ENCODE measurements around the gene JMY.

Gene JMY

GRCh38 chr5:79297661-79298060 lies 61.7 kb downstream of the JMY start:
- DNase-seq = no peak

GRCh38 chr5:79301046-79301712 lies 65.2 kb downstream of the JMY start:
- DNase-seq = no peak

- no peak for DNase-seq
These were observed 66.5 kb downstream of the JMY start for GRCh38 chr5:79302454-79302853.

GRCh38 chr5:79305706-79306105 lies 69.8 kb downstream of the JMY start:
- DNase-seq = no peak

GRCh38 chr5:79318935-79319614 lies 83.1 kb downstream of the JMY start:
- no peak for DNase-seq

GRCh38 chr5:79329453-79329852 lies 93.5 kb downstream of the JMY start:
- no peak for DNase-seq

GRCh38 chr5:79330071-79330470 lies 94.1 kb downstream of the JMY start:
- no peak for DNase-seq

GRCh38 chr5:79333852-79334557 lies 98.1 kb downstream of the JMY start:
- DNase-seq = no peak

- DNase-seq = no peak
These were observed 110.5 kb downstream of the JMY start for GRCh38 chr5:79346420-79346824.

GRCh38 chr5:79349047-79349446 lies 113.1 kb downstream of the JMY start:
- DNase-seq = no peak

- DNase-seq = no peak
These were observed 114.0 kb downstream of the JMY start for GRCh38 chr5:79349881-79350280.

GRCh38 chr5:79357398-79357797 lies 121.5 kb downstream of the JMY start:
- DNase-seq = no peak
